ENCODE measurements around the gene SYT3.
"Not testable (repeated sequence)": the region's sequence is repeated elsewhere in the genome, so short reads cannot be mapped to it uniquely, and the experiment has no call there.

The SYT3 gene

GRCh38 chr19:50602935-50603334 lies 36.7 kb downstream of the SYT3 start:
- no peak for DNase-seq (ENCODE audit: low spot score)

DNA sequence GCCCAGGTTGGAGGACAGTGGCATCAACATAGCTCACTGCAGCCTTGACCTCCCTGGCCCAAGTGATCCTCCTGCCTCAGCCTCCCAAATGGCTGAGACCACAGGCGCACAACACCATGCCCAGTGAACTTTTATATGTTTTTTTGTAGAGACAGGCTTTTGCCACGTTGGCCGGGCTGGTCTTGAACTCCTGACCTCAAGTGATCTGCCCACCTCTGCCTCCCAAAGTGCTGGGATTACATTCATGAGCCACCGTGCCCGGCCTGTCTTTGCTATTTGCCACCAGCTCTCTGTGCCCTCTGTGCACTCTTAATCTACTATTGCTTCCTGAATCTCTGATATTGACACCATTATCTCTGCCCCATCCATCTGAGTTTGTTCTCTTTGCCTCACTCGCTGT lies 37.2 kb downstream of the SYT3 start:
- no peak for DNase-seq (ENCODE audit: low spot score)

- DNase-seq (ENCODE audit: low spot score), result no peak
Measured at GRCh38 chr19:50602089-50602422, 37.6 kb downstream of the SYT3 start.

DNA sequence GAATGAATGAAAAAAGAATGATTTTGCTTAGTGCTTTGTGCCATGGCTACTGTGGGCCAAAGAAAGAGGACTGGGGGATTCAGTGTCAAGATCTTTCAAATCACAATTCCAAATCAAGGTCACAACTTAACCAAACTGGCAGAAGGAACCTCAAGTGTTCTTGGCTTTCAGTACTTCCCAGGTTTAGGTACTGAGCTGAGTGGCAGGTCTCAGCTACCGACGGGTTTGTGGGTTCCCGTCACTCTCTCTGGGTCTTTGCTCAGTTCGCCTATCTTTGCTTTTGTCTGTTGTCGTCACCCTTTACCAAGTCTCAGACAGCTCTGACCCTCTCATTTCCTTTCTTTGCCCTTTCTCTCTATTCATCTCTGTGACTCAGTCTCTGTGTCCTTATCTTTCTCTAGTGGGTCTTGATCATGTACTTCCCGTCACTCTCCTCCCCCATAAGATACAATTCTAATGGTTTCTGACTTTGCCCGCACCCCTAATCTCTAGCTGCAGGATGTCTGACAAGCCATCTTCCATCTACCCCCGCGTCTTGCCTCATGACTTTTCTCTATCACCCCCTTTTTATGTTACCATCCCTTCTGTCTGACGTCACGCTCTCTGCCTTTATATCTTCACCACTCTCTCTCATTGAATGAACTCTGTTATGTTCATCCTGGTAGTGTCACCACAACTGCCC lies 38.1 kb downstream of the SYT3 start:
- no peak for DNase-seq (ENCODE audit: low spot score)

GRCh38 chr19:50599427-50599826 lies 40.3 kb downstream of the SYT3 start:
- DNase-seq (ENCODE audit: low spot score), result no peak

DNA sequence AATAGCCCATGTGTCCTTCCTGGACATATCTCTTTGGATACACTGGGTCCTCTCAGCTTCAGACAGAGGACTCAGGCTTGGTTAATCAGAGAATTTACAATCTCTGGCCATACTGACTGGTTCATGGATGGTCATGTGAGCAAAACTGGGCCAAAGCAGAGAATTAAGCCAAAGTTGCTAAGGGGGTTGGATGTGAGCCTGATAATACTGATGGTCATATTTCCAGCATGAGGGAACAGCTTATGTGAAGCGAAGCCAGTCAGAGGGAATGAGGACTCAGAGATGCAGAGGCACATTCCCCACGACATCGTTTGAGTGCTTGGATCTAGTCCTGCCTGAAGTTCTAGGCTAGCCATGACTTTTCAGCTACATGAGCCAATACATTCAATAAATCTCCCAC lies 49.5 kb downstream of the SYT3 start:
- no peak for DNase-seq (ENCODE audit: low spot score)

GRCh38 chr19:50581795-50582660 lies 57.7 kb downstream of the SYT3 start:
- DNase-seq (ENCODE audit: low spot score), result not testable (repeated sequence)

DNA sequence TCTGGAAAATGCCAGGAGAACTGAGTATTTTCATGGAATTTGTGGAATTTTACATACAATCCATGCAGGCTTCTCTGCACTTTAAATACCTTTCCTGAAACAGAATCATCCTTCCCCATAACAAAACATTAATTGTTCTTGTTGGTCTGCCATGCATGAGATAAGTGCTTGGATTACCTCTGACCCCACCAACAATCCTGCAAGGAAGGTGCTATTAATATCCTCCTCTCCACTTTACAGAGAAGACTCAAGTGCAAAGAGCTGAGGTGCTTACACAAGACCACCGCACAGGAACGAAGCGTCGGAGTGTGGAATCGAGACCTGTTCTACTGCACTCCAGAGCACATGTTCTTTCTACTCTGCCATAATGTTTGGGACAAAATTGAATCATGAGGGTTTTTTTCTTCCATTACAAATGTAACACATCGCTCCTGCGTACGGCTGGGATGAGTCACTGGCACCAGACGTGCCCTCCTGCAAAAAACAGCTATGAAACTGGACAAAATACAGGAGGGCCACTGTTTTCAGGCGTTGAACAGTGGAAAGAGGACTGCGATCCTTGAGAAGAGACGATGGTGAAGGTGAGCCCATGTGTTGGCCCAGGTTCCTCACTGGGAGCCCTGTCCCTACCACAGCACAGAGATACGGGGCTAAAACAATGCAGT lies 58.6 kb downstream of the SYT3 start:
- no peak for DNase-seq (ENCODE audit: low spot score)

DNA sequence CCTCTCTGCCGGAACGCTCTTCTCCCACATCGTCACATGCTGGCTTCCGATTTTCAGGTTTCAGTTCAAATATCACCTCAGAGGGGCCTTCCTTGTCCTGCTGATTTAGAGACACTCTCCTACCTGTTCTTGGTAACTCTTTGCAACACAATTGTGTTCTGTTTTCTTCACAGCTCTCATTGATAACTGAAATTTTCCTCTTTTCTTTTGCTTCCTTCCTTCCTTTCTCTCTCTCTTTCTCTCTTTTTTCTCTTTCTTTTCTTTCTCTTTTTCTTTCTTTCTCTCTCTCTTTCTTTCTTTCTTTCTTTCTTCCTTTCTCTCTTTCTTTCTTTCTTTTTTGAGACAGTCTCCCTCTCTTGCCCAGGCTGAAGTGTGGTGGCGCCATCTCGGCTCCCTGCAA lies 59.4 kb downstream of the SYT3 start:
- DNase-seq (ENCODE audit: low spot score), result no peak

- not testable (repeated sequence) for DNase-seq (ENCODE audit: low spot score)
Measured at GRCh38 chr19:50576769-50577168, 62.9 kb downstream of the SYT3 start.

DNA sequence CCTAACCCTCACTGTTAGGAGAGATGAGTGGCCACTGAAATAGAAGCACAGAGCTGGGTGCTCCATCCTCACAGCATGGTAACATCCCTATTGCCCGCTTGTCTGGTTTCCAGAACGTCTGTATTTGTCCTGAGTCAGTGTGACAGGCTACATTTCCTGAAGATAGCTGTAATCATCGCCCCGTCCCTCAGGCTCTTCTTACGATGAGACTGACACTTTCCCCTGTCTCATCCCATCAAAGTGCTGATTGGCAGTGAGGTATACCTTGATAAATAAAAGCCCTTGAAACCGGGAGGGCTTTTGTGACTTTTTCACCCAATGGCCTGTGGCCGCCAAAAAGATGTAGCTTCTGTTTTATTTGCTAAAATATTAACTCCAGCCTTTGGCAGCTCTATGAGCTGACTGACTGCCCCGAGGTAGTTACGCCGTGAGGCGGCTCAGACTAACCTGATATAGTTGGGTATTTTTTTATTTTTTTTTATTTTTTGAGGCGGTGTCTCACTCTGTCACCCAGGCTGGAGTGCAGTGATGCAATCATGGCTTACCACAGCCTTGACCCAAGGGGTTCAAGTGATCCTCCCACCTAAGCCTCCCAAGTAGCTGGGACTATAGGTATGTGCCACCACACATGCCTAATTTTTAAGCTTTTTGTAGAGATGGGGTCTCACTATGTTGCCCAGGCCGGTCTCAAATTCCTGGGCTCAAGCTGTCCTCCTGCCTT lies 65.8 kb downstream of the SYT3 start:
- DNase-seq (ENCODE audit: low spot score), result no peak
